Hepatocyte (in vitro differentiated cells): ENCODE results near the gene SRGN. TPM values are rescaled to one million over a fixed set of nuclear protein-coding genes. Genes with fewer than 3 reads are reported as not detected.

Experiments used
- DNase-seq: peaks from one replicate; pipeline ENCODE4 v3.0.0-alpha.2; 2016; ENCODE audit warnings: low spot score
- H2AFZ ChIP-seq: fragments of 200-600 bp; sonication (generic); 2 replicates; pipeline ENCODE4 v1.6.0; 2016; ENCODE audit warnings: antibody characterized with exemption, mild to moderate bottlenecking
- H3K27ac ChIP-seq: fragments of 200-600 bp; sonication (generic); 2 replicates; pipeline ENCODE4 v1.5.1; 2016; ENCODE audit warnings: mild to moderate bottlenecking
- H3K27me3 ChIP-seq: fragments of 200-600 bp; sonication (generic); 2 replicates; pipeline ENCODE4 v1.6.1; 2016
- H3K36me3 ChIP-seq: fragments of 200-600 bp; sonication (generic); replicated peaks from 2 replicates; pipeline ENCODE4 v1.5.1; 2016; ENCODE audit warnings: low read depth; ENCODE audit not compliant: insufficient read depth
- H3K4me1 ChIP-seq: fragments of 200-600 bp; sonication (generic); 2 replicates; pipeline ENCODE4 v1.5.1; 2016; ENCODE audit warnings: mild to moderate bottlenecking, moderate library complexity; ENCODE audit not compliant: insufficient read depth
- H3K4me2 ChIP-seq: fragments of 200-600 bp; sonication (generic); 2 replicates; pipeline ENCODE4 v1.6.0; 2016
- H3K4me3 ChIP-seq: fragments of 200-600 bp; sonication (generic); 2 replicates; pipeline ENCODE4 v1.5.1; 2016; ENCODE audit warnings: mild to moderate bottlenecking
- H3K79me2 ChIP-seq: fragments of 200-600 bp; sonication (generic); 2 replicates; pipeline ENCODE4 v1.6.0; 2017; ENCODE audit warnings: mild to moderate bottlenecking
- H3K9me2 ChIP-seq: fragments of 200-600 bp; sonication (generic); replicated peaks from 2 replicates; pipeline ENCODE4 v1.6.0; 2017; ENCODE audit warnings: mild to moderate bottlenecking; ENCODE audit not compliant: insufficient read depth
- H3K9me3 ChIP-seq: fragments of 200-600 bp; sonication (generic); 2 replicates; pipeline ENCODE4 v1.5.1; 2016; ENCODE audit warnings: low read depth, mild to moderate bottlenecking
- H4K20me1 ChIP-seq: fragments of 200-600 bp; sonication (generic); 2 replicates; pipeline ENCODE4 v1.6.0; 2016; ENCODE audit warnings: mild to moderate bottlenecking; ENCODE audit not compliant: insufficient read depth, poor library complexity, severe bottlenecking
- EZH2 ChIP-seq: fragments of 200-600 bp; sonication (generic); IDR thresholded peaks from 2 replicates; pipeline ENCODE4 v1.6.1; 2016; ENCODE audit warnings: antibody characterized with exemption, mild to moderate bottlenecking, borderline replicate concordance
- EZH2phosphoT487 ChIP-seq: fragments of 200-600 bp; sonication (generic); IDR thresholded peaks from one replicate; pipeline ENCODE4 v1.6.1; 2018; ENCODE audit warnings: antibody characterized with exemption, mild to moderate bottlenecking, low read depth, moderate library complexity; ENCODE audit not compliant: unreplicated experiment, severe bottlenecking
- WGBS: methylation state at CpG from one replicate; pipeline ENCODE4 v1.1.6; 2016; ENCODE audit warnings: low lambda C conversion rate; ENCODE audit errors: missing lambda C conversion rate; 5-methylcytosine and 5-hydroxymethylcytosine counted together
- polyA plus RNA-seq: library from polyadenylated mRNA; unstranded; fragments of >200 nt; fragmentation: Nextera tagmentation; extraction: Ambion mirVana; gene quantifications from 2 replicates; pipeline ENCODE4 v1.2.1, GENCODE V29; 2016
- total RNA-seq: library from RNA; depleted of rRNA; stranded (reverse); fragments of >200 nt; gene quantifications from 2 replicates; pipeline ENCODE4 v1.2.3, GENCODE V29; 2014
- TF ChIP-seq, protein P1 (sequence below): fragments of 200-600 bp; sonication (generic); IDR thresholded peaks from 2 replicates; pipeline ENCODE4 v1.5.1; 2016; ENCODE audit warnings: antibody characterized with exemption, mild to moderate bottlenecking; ENCODE audit not compliant: poor library complexity

The SRGN gene
- total and polyA plus RNA-seq, 2 experiments from 2014 or later: 0.36 to 2.5 TPM

DNA sequence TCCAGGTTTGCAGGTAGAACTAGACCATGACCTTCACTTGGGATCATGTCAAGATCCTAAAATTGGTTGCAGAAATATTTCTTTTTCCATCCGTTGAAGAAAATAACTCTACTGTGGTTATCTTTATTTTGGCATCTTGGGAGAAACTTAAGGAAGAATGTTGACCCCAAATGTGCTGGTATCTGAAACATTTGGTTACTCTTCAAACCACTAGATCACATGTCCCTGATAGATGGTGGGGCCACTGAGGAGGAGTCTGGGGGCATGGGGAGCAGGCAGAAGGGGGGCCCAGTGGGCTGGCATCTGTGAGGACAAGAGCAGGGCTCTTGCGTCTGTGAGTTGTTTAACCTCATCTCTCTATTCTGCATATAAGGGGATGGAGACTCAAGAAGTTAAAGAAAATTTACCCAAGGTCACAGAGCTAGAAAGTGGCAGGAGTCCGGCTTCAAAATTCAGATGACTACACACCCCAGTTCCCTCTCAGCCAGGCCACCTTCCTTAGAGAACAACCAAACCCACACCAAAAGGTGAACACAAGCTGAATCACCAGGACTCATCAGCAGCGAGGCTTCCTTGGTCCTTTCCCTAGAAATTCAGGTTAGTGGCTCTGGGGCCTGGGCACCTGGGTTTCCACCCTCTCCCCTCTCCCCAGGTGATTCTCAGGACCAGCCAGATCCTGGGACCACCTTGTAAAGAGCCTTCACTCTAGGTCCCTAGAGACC is 40.6 kb upstream of the SRGN start:
- Histone ChIP-seq H3K9me2 (no peaks in the 10 kb centered on the region), H3K79me2 (no peaks in the 10 kb centered on the region), H3K4me2 (no peak overlapping the region), H3K9me3 (no peaks in the 10 kb centered on the region), H3K27me3 (no peaks in the 10 kb centered on the region), H3K4me1 (no peaks in the 10 kb centered on the region), H3K36me3 (no peaks in the 10 kb centered on the region), H3K27ac (no peak overlapping the region), H4K20me1 (no peaks in the 10 kb centered on the region), H3K4me3 (no peak overlapping the region), H2AFZ (no peak overlapping the region)
- no peak for DNase-seq
- 88% methylated on average over 4 of the region's 4 CpGs for WGBS
- TF ChIP-seq EZH2phosphoT487: no peak
- TF ChIP-seq, protein P1, sequence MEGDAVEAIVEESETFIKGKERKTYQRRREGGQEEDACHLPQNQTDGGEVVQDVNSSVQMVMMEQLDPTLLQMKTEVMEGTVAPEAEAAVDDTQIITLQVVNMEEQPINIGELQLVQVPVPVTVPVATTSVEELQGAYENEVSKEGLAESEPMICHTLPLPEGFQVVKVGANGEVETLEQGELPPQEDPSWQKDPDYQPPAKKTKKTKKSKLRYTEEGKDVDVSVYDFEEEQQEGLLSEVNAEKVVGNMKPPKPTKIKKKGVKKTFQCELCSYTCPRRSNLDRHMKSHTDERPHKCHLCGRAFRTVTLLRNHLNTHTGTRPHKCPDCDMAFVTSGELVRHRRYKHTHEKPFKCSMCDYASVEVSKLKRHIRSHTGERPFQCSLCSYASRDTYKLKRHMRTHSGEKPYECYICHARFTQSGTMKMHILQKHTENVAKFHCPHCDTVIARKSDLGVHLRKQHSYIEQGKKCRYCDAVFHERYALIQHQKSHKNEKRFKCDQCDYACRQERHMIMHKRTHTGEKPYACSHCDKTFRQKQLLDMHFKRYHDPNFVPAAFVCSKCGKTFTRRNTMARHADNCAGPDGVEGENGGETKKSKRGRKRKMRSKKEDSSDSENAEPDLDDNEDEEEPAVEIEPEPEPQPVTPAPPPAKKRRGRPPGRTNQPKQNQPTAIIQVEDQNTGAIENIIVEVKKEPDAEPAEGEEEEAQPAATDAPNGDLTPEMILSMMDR: no peak
- no peak for TF ChIP-seq EZH2

DNA sequence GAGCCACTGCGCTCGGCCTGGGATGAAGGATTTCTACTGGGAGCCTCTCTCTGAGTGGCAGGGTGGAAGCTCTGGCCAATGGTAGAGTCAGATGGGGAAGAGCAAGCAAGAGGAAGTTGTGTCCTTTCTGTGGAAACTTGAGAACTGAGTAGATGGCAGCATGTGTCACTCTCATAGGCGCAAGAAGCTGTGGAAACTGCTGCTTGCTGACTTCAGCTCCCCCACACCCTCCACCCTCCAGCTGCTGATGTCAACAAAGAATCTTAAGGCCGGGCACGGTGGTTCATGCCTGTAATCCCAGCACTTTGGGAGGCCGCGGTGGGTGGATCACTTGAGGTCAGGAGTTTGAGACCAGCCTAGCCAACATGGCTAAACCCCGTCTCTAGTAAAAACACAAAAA is 39.8 kb upstream of the SRGN start:
- WGBS: 53% methylated on average over 8 of the region's 8 CpGs
- TF ChIP-seq EZH2phosphoT487 (no peak), EZH2 (no peak)
- TF ChIP-seq, protein P1: no peak
- Histone ChIP-seq H4K20me1 (no peaks in the 10 kb centered on the region), H3K27me3 (no peaks in the 10 kb centered on the region), H3K9me2 (no peaks in the 10 kb centered on the region), H3K4me2 (no peak overlapping the region), H3K36me3 (no peaks in the 10 kb centered on the region), H3K9me3 (no peaks in the 10 kb centered on the region), H3K4me1 (no peaks in the 10 kb centered on the region), H3K4me3 (no peak overlapping the region), H3K79me2 (no peaks in the 10 kb centered on the region), H2AFZ (no peak overlapping the region), H3K27ac (no peak overlapping the region)
- no peak for DNase-seq

DNA sequence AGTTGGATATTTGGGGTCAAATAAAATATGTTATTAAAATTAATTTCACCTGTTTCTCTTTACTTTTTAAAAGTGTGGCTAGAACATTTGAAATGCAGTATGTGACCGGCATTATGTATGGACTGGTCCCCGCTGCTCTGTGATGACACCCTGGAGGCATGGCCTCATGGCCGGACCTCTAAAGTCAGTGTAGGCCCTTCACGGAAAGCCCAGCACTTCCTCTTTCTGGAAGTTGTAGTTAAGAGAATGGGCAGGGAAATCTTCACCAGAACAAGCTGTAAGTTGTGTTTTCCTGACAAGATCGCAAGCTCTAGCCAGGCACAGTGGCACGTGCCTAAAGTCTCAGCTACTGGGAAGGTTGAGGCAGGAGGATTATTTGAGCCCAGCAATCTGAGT is 38.3 kb upstream of the SRGN start:
- Histone ChIP-seq H3K79me2 (no peaks in the 10 kb centered on the region), H2AFZ (no peak overlapping the region), H3K36me3 (no peaks in the 10 kb centered on the region), H4K20me1 (no peaks in the 10 kb centered on the region), H3K9me3 (no peaks in the 10 kb centered on the region), H3K4me2 (no peak overlapping the region), H3K4me3 (no peak overlapping the region), H3K4me1 (no peaks in the 10 kb centered on the region), H3K27me3 (no peaks in the 10 kb centered on the region), H3K9me2 (no peaks in the 10 kb centered on the region), H3K27ac (no peak overlapping the region)
- TF ChIP-seq EZH2phosphoT487 (no peak), EZH2 (no peak)
- TF ChIP-seq, protein P1: no peak
- 89% methylated on average over 6 of the region's 6 CpGs for WGBS
- DNase-seq: no peak
